ENCODE data around the gene C2orf69.

The C2orf69 gene

GRCh38 chr2:199973703-199974102 is 62.6 kb downstream of the C2orf69 start:
- DNase-seq: peak; percentile 39

GRCh38 chr2:199975273-199975895 is 64.3 kb downstream of the C2orf69 start:
- DNase-seq: no peak
